Adrenal gland (tissue), 12 donors: Measurements from ENCODE around the gene SCAPER. TPM values are rescaled to one million over a fixed set of nuclear protein-coding genes. Genes with fewer than 3 reads are reported as not detected.

Source experiments
- DNase-seq, 7 donors: peaks; one replicate each; pipeline ENCODE4 v3.0.0-alpha.2; 2019 to 2020
- H3K27ac ChIP-seq, 5 donors: fragments of 200-600 bp; sonication (generic) in 4 of 5; 1 replicate in 3 of 5; 2 replicates in 2 of 5; pipeline versions ENCODE4 v1.5.1 to v1.8.0; 2016 to 2020; ENCODE audit warnings: mild to moderate bottlenecking in 1 of 5
- H3K27me3 ChIP-seq: fragments of 200-600 bp; 2 replicates; pipeline ENCODE4 v1.8.0; 2021
- H3K36me3 ChIP-seq, 2 donors: fragments of 200-600 bp; replicated peaks in 1 of 2; 1 replicate in 1 of 2; 2 replicates in 1 of 2; pipeline versions ENCODE4 v1.5.1 to v1.8.0; 2018 to 2022
- H3K4me1 ChIP-seq, 2 donors: fragments of 200-600 bp; replicated peaks in 1 of 2; 1 replicate in 1 of 2; 2 replicates in 1 of 2; pipeline versions ENCODE4 v1.5.1 to v1.8.0; 2018 to 2021
- H3K4me3 ChIP-seq, 4 donors: fragments of 200-600 bp; sonication (generic) in 3 of 4; one replicate each; pipeline ENCODE4 v1.5.1; 2016 to 2018
- H3K9me3 ChIP-seq, 3 donors: fragments of 200-600 bp; sonication (generic) in 1 of 3; replicated peaks in 1 of 3; 1 replicate in 2 of 3; 2 replicates in 1 of 3; pipeline versions ENCODE4 v1.5.1 to v1.8.0; 2016 to 2021
- CTCF ChIP-seq, 6 experiments: fragments of 450-650 bp in 4 of 6; fragments of 200-600 bp in 2 of 6; sonication (generic) in 1 of 6; IDR thresholded peaks; 1 replicate in 5 of 6; 2 replicates in 1 of 6; pipeline versions ENCODE4 v1.5.1 to v1.8.0; 2016 to 2021; ENCODE audit warnings: antibody characterized with exemption in 6 of 6, mild to moderate bottlenecking in 2 of 6, moderate library complexity in 1 of 6
- POLR2A ChIP-seq, 2 donors: fragments of 450-650 bp; IDR thresholded peaks; one replicate each; pipeline ENCODE4 v1.6.1; 2017; ENCODE audit warnings: antibody characterized with exemption in 2 of 2, mild to moderate bottlenecking in 2 of 2, moderate library complexity in 1 of 2
- WGBS, 4 donors: extraction: QIAGEN DNeasy Blood & Tissue Kit in 2 of 4; methylation state at CpG; one replicate each; pipeline versions ENCODE4 v1.1.5 to v1.1.7; 2013 to 2017; 5-methylcytosine and 5-hydroxymethylcytosine counted together
- intact Hi-C, 2 donors: fragments of 100-400 bp; cut with DNase I; formaldehyde crosslinking; loops; one replicate each; pipeline versions ENCODE4 v1.14.1 to v1.15.0; 2022 to 2023
- polyA plus RNA-seq, 3 donors: library from polyadenylated mRNA; stranded (reverse); fragments of 200-250 nt in 2 of 3; fragments of 350-450 nt in 1 of 3; fragmentation: Illumina TruSeq in 1 of 3; extraction: RNeasy Lipid Tissue Mini Kit (QIAGEN cat#74804) in 1 of 3; gene quantifications; one replicate each; pipeline ENCODE4 v1.2.3, GENCODE V29; 2013 to 2014
- total RNA-seq, 9 donors: library from RNA; depleted of rRNA in 4 of 9; stranded (reverse); fragments of >200 nt in 4 of 9; fragments of 120-200 nt in 1 of 9; fragmentation: NEBNext Ultra II Directional in 1 of 9; extraction: Animal tissue kit (Norgen Biotek cat#: 25700) in 1 of 9; gene quantifications; one replicate each; pipeline versions ENCODE4 v1.1.0 to v1.2.4, GENCODE V29; 2013 to 2023
- donor health status: healthy with polysubstance abuse.
- donor health status: Bipolar disorder and iron deficiency.
- donor health status: DM: yes; HTN: yes; CAD: no.
- donor health status: DM: no; HTN: no; CAD: no.
- donor health status: DM: no; HTN: no; CAD: no.
- donor health status: DM: yes; HTN: yes; CAD: no.

Gene SCAPER
- total and polyA plus RNA-seq, 12 donors: 3.9 to 95.3 (median 24.1) TPM

- TF ChIP-seq POLR2A (IDR thresholded peaks at IDR 0.05): no peak
- no peak for TF ChIP-seq CTCF (IDR thresholded peaks at IDR 0.05)
- Histone ChIP-seq H3K27me3 (peaks cover 57% of the 10 kb centered on the region), H3K4me3 (no peak overlapping the region), H3K27ac (no peak overlapping the region), H3K36me3 (no peaks in the 10 kb centered on the region), H3K9me3 (no peaks in the 10 kb centered on the region), H3K4me1 (peaks cover 3 to 12% of the 10 kb centered on the region in 2 donors)
- intact Hi-C loops: loop anchor here in 1 of 2 donors (5.0 kb wide), 1 partner anchor 142 kb away; no protein-coding TSS in a partner anchor
- 42 to 51% (median 46%) methylated on average over 9 of the region's 9 CpGs for WGBS, 4 donors
- peak in 1 of 7 donors; percentile 9 for DNase-seq
These were observed 571.3 kb downstream of the SCAPER start for GRCh38 chr15:76333720-76334437.

- no peak for TF ChIP-seq POLR2A (IDR thresholded peaks at IDR 0.05)
- no peak for TF ChIP-seq CTCF (IDR thresholded peaks at IDR 0.05)
- DNase-seq: peak in 1 of 7 donors; percentile 7
- intact Hi-C loops: loop anchor here in 1 of 2 donors (5.0 kb wide), 1 partner anchor 141 kb away; no protein-coding TSS in a partner anchor
These were observed 571.8 kb downstream of the SCAPER start for GRCh38 chr15:76333309-76333708.

GRCh38 chr15:76332796-76333195 is 572.3 kb downstream of the SCAPER start:
- no peak for TF ChIP-seq CTCF (IDR thresholded peaks at IDR 0.05)
- TF ChIP-seq POLR2A (IDR thresholded peaks at IDR 0.05): no peak
- DNase-seq: peak in 1 of 7 donors; percentile 5
- Histone ChIP-seq H3K27ac (no peak overlapping the region), H3K36me3 (no peaks in the 10 kb centered on the region), H3K9me3 (no peaks in the 10 kb centered on the region), H3K27me3 (peaks cover 47% of the 10 kb centered on the region), H3K4me1 (peaks cover 3 to 8% of the 10 kb centered on the region in 2 donors), H3K4me3 (no peak overlapping the region)
- WGBS, 4 donors: 87 to 100% (median 87%) methylated on average over 1 of the region's 1 CpG; no CpG with 5 or more reads in 1 of the 4 donors
- intact Hi-C loops: loop anchor here in 1 of 2 donors (5.0 kb wide), 1 partner anchor 140 kb away; no protein-coding TSS in a partner anchor

More at GRCh38 chr15:76333309-76333708, 571.8 kb downstream of the SCAPER start:
- H3K4me1 ChIP-seq: peaks cover 3 to 12% of the 10 kb centered on the region in 2 donors
- H3K9me3 ChIP-seq: no peaks in the 10 kb centered on the region
- no peak overlapping the region for H3K27ac ChIP-seq
- no peak overlapping the region for H3K4me3 ChIP-seq
- WGBS, 4 donors: 96 to 100% (median 97%) methylated on average over 1 of the region's 1 CpG; no CpG with 5 or more reads in 1 of the 4 donors
- no peaks in the 10 kb centered on the region for H3K36me3 ChIP-seq
- peaks cover 52% of the 10 kb centered on the region for H3K27me3 ChIP-seq

GRCh38 chr15:76330080-76330680 is 575.0 kb downstream of the SCAPER start:
- peak; percentile 57 to 83 (median 74) for DNase-seq
- 64 to 72% (median 70%) methylated on average over 7 of the region's 7 CpGs for WGBS, 4 donors
- H3K27me3 ChIP-seq: peaks cover 34% of the 10 kb centered on the region
- TF ChIP-seq CTCF (IDR thresholded peaks at IDR 0.05) (peak; percentile 42 to 77 (median 62)), POLR2A (IDR thresholded peaks at IDR 0.05) (no peak)
- H3K9me3 ChIP-seq: no peaks in the 10 kb centered on the region
- H3K4me1 ChIP-seq: no peaks in the 10 kb centered on the region
- no peak overlapping the region for H3K4me3 ChIP-seq
- H3K36me3 ChIP-seq: no peaks in the 10 kb centered on the region
- H3K27ac ChIP-seq: no peak overlapping the region
- intact Hi-C loops: loop anchor here in 1 of 2 donors (5.0 kb wide), 1 partner anchor 138 kb away; no protein-coding TSS in a partner anchor
